ENCODE measurements around the gene OTUB2. TPM values are rescaled to one million over a fixed set of nuclear protein-coding genes. Genes with fewer than 3 reads are reported as not detected.

Gene OTUB2
- total RNA-seq, 2 experiments from 2014 or later = 0.86 to 1.4 TPM

Other genes with a start within 250 kb of the OTUB2 start
- not detected for gene PRIMA1, start 237.9 kb upstream of the OTUB2 start, total RNA-seq
- not detected for gene FAM181A, start 99.0 kb upstream of the OTUB2 start, total RNA-seq
- gene ASB2, start 49.8 kb upstream of the OTUB2 start, total RNA-seq = 10 to 100 TPM; 68.2 to 75.9 TPM
- gene CCDC197, start 29.0 kb upstream of the OTUB2 start, total RNA-seq = not detected
- 100 to 1,000 TPM; 273 to 292 TPM for gene DDX24, start 54.9 kb downstream of the OTUB2 start, total RNA-seq
- 10 to 100 TPM; 19.3 to 21.9 TPM for gene IFI27L1, start 55.0 kb downstream of the OTUB2 start, total RNA-seq
- 1 to 10 TPM; 1.1 to 1.3 TPM for gene IFI27, start 84.4 kb downstream of the OTUB2 start, total RNA-seq
- 10 to 100 TPM; 53.1 to 62.2 TPM for gene IFI27L2, start 103.3 kb downstream of the OTUB2 start, total RNA-seq
- gene PPP4R4, start 148.0 kb downstream of the OTUB2 start, total RNA-seq = 1 to 10 TPM; 1.4 to 1.8 TPM

Measured in activated CD8-positive, alpha-beta memory T cell treated with anti-CD3 and anti-CD28 coated beads for 36 hours (primary cell).